HG03025 (cell line): ENCODE results near the gene KLHL33.

Experiments
- ATAC-seq: cut with Tn5 transposase; IDR thresholded peaks from one replicate; pipeline ENCODE4 v1.9.1; 2021; ENCODE audit warnings: mild to moderate bottlenecking, moderate library complexity; ENCODE audit not compliant: unreplicated experiment, low FRiP score

The KLHL33 gene

DNA sequence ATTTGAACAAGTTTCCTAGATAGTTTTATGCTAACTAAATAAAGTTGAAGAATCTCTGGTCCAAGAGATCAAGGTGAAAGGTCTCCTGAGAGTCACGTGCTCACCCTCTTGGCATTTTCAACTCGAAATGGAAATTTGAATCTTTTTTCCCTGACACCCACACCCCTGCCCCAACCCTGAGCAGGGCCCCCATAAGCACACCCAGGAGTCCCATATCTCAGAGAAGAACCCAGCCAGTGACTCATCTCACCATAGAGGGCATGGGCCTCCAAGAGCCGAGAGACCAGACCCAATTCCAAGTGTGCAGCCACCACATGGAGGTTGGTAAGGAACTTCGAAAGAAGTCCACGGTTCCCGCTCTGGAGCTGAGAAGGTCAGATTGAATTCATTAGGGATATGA lies 55.3 kb downstream of the KLHL33 start:
- ATAC-seq: no peak

GRCh38 chr14:20379743-20380142 lies 56.2 kb downstream of the KLHL33 start:
- ATAC-seq: no peak

DNA sequence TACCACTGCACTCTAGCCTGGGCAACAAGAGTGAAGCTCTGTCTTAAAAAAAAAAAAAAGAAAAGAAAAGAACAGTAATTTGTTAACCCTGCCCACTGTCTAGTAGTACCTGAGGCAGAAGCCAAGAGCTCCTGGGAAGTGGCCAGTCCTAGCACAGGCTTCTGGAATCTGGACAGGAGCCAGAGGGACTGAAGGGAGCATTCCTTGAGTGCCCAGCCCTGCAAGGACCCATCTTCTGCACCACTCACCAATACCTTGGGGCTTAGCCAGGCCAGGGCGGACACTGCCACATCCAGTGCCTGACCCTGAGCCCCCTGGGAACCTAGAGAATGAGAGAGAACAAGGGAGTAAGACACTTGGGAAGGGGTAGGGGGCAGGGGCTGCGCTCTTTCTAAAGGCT lies 58.8 kb downstream of the KLHL33 start:
- no peak for ATAC-seq

- no peak for ATAC-seq
Measured at GRCh38 chr14:20376071-20376588, 59.8 kb downstream of the KLHL33 start.
